CD4-positive, alpha-beta T cell treated with Interleukin-12 subunit alpha and Interleukin-12 subunit beta, for 1 hour (primary cell): Measurements from ENCODE around the gene STX8.
A peak's percentile ranks its signal among the peaks of the same experiment; 100 is the strongest.

ENCODE experiments used
- DNase-seq: peaks from one replicate; pipeline ENCODE4 v3.0.0-alpha.2; 2020

Gene STX8

GRCh38 chr17:9334536-9335446 is 240.8 kb downstream of the STX8 start:
- DNase-seq, result no peak

- no peak for DNase-seq
These were observed 243.5 kb downstream of the STX8 start for GRCh38 chr17:9332132-9332494.

- DNase-seq, result no peak
These were observed 244.1 kb downstream of the STX8 start for GRCh38 chr17:9331279-9332131.

- no peak for DNase-seq
These were observed 244.9 kb downstream of the STX8 start for GRCh38 chr17:9330611-9331271.

GRCh38 chr17:9330141-9330540 is 245.5 kb downstream of the STX8 start:
- no peak for DNase-seq

- no peak for DNase-seq
These were observed 246.2 kb downstream of the STX8 start for GRCh38 chr17:9329251-9329921.

GRCh38 chr17:9324864-9325263 is 250.8 kb downstream of the STX8 start:
- no peak for DNase-seq

GRCh38 chr17:9322326-9322725 is 253.3 kb downstream of the STX8 start:
- DNase-seq, result no peak

GRCh38 chr17:9321890-9322289 is 253.7 kb downstream of the STX8 start:
- no peak for DNase-seq

- no peak for DNase-seq
These were observed 260.3 kb downstream of the STX8 start for GRCh38 chr17:9315360-9315759.

GRCh38 chr17:9313346-9313745 is 262.3 kb downstream of the STX8 start:
- DNase-seq, result no peak

- no peak for DNase-seq
These were observed 266.4 kb downstream of the STX8 start for GRCh38 chr17:9309216-9309615.

GRCh38 chr17:9308069-9308468 is 267.6 kb downstream of the STX8 start:
- no peak for DNase-seq

GRCh38 chr17:9307313-9307998 is 268.2 kb downstream of the STX8 start:
- DNase-seq, result no peak

- no peak for DNase-seq
These were observed 269.5 kb downstream of the STX8 start for GRCh38 chr17:9306086-9306485.

- no peak for DNase-seq
These were observed 275.9 kb downstream of the STX8 start for GRCh38 chr17:9299695-9300094.

GRCh38 chr17:9298776-9299295 is 276.8 kb downstream of the STX8 start:
- no peak for DNase-seq

- no peak for DNase-seq
These were observed 277.5 kb downstream of the STX8 start for GRCh38 chr17:9298135-9298534.

- no peak for DNase-seq
These were observed 280.9 kb downstream of the STX8 start for GRCh38 chr17:9294661-9295210.

GRCh38 chr17:9292561-9292941 is 283.1 kb downstream of the STX8 start:
- no peak for DNase-seq

- peak; percentile 24 for DNase-seq
These were observed 283.6 kb downstream of the STX8 start for GRCh38 chr17:9291912-9292560.
